Endothelial cell of umbilical vein (primary cell): Measurements from ENCODE around the gene PLXNA4. TPM values are rescaled to one million over a fixed set of nuclear protein-coding genes. Genes with fewer than 3 reads are reported as not detected.

Experiments used
- BruUV-seq: library from RNA; stranded (reverse); fragments of 400-500 nt; replicated peaks from 2 replicates; lab custom pipeline; 2021; lab: Mats Ljungman, UMichigan
- CTCF ChIA-PET: fragments of 300-600, 350-600 bp; sonication (Branson Sonifier 250); formaldehyde crosslinking; loops from one replicate; lab custom pipeline; 2021; ENCODE audit warnings: antibody characterized with exemption, inconsistent platforms; lab: Charles Lee
- POLR2A ChIA-PET: fragments of 300-600, 350-600 bp; sonication (Branson Sonifier 250); formaldehyde crosslinking; loops from one replicate; lab custom pipeline; 2021; ENCODE audit warnings: antibody characterized with exemption, inconsistent platforms; lab: Charles Lee
- DNase-seq: peaks from one replicate; pipeline ENCODE4 v3.0.0-alpha.2; 2011; ENCODE audit warnings: low read depth, low spot score
- FAIRE-seq: peaks from 2 replicates; lab custom pipeline; 2011; peaks lifted over from hg19 to GRCh38; lab: Jason Lieb, UNC
- H2AFZ ChIP-seq: 2 replicates; pipeline ENCODE4 v1.6.0; 2012; ENCODE audit warnings: low read depth, low read length, control low read depth, inconsistent platforms
- H3K27ac ChIP-seq: 2 replicates; pipeline ENCODE4 v1.5.1; 2011; ENCODE audit warnings: low read depth, mild to moderate bottlenecking, control low read depth, low read length, moderate library complexity; ENCODE audit not compliant: insufficient read depth
- H3K27me3 ChIP-seq, 2 experiments: 2 replicates each; pipeline versions ENCODE4 v1.6.0 to v1.6.1; 2011; ENCODE audit warnings: low read length in 2 of 2, mixed read lengths in 1 of 2; ENCODE audit not compliant: control insufficient read depth in 2 of 2, insufficient read depth in 2 of 2
- H3K36me3 ChIP-seq, 2 experiments: 2 replicates in 1 of 2; 3 replicates in 1 of 2; pipeline ENCODE4 v1.5.1; 2011; ENCODE audit warnings: low read length in 2 of 2, mild to moderate bottlenecking in 1 of 2, moderate library complexity in 1 of 2; ENCODE audit not compliant: control insufficient read depth in 2 of 2, insufficient read depth in 2 of 2; ENCODE audit errors: extremely low read depth in 1 of 2
- H3K4me1 ChIP-seq: 3 replicates; pipeline ENCODE4 v1.5.1; 2011; ENCODE audit warnings: mild to moderate bottlenecking, low read length; ENCODE audit not compliant: control insufficient read depth, insufficient read depth; ENCODE audit errors: extremely low read depth
- H3K4me2 ChIP-seq: 2 replicates; pipeline ENCODE4 v1.6.1; 2011; ENCODE audit warnings: low read length, control low read depth, mixed read lengths; ENCODE audit not compliant: insufficient read depth
- H3K4me3 ChIP-seq, 3 experiments: fragments of 200-600 bp in 1 of 3; sonication (generic), shearing (Covaris generic) in 1 of 3; replicated peaks in 1 of 3; 2 replicates each; pipeline ENCODE4 v1.5.1; 2011 to 2016; ENCODE audit warnings: control low read depth in 3 of 3, low read length in 3 of 3, mild to moderate bottlenecking in 2 of 3, inconsistent platforms in 1 of 3, low read depth in 1 of 3, moderate library complexity in 1 of 3; ENCODE audit not compliant: insufficient read depth in 1 of 3
- H3K79me2 ChIP-seq: 2 replicates; pipeline ENCODE4 v1.6.0; 2012; ENCODE audit warnings: low read length, inconsistent platforms; ENCODE audit not compliant: control insufficient read depth, insufficient read depth
- H3K9ac ChIP-seq: replicated peaks from 2 replicates; pipeline ENCODE3; 2011; ENCODE audit warnings: low read length, control low read depth; ENCODE audit not compliant: insufficient read depth; ENCODE audit errors: extremely low read depth
- H3K9me1 ChIP-seq: replicated peaks from 3 replicates; pipeline ENCODE4 v1.6.0; 2011; ENCODE audit warnings: mild to moderate bottlenecking, low read length; ENCODE audit not compliant: control insufficient read depth, insufficient read depth; ENCODE audit errors: extremely low read depth
- H3K9me3 ChIP-seq: replicated peaks from 2 replicates; pipeline ENCODE4 v1.5.1; 2012; ENCODE audit warnings: low read length, inconsistent platforms; ENCODE audit not compliant: control insufficient read depth, insufficient read depth
- H4K20me1 ChIP-seq: replicated peaks from 2 replicates; pipeline ENCODE3; 2011; ENCODE audit warnings: mild to moderate bottlenecking, low read length; ENCODE audit not compliant: control insufficient read depth, insufficient read depth; ENCODE audit errors: extremely low read depth
- EZH2 ChIP-seq: IDR thresholded peaks from 2 replicates; pipeline ENCODE4 v1.6.1; 2012; ENCODE audit warnings: borderline replicate concordance, low read depth, mild to moderate bottlenecking, moderate library complexity, low read length, inconsistent platforms; ENCODE audit not compliant: severe bottlenecking
- FOS ChIP-seq: IDR thresholded peaks from 2 replicates; pipeline ENCODE4 v1.6.1; 2011; ENCODE audit warnings: mild to moderate bottlenecking, low read length, moderate library complexity, borderline replicate concordance; ENCODE audit not compliant: insufficient read depth
- GATA2 ChIP-seq: IDR thresholded peaks from 2 replicates; pipeline ENCODE4 v1.7.0; 2011; ENCODE audit warnings: low read depth, mild to moderate bottlenecking, moderate library complexity, mixed read lengths, low read length; ENCODE audit not compliant: insufficient read length, insufficient read depth
- JUN ChIP-seq: IDR thresholded peaks from 2 replicates; pipeline ENCODE4 v1.6.1; 2011; ENCODE audit warnings: borderline replicate concordance, low read depth; ENCODE audit not compliant: insufficient read length, insufficient read depth
- MYC ChIP-seq: IDR thresholded peaks from one replicate; pipeline ENCODE4 v1.6.1; 2011; ENCODE audit warnings: mild to moderate bottlenecking, low read depth, low read length
- POLR2A ChIP-seq: IDR thresholded peaks from 2 replicates; pipeline ENCODE4 v1.6.1; 2012; ENCODE audit warnings: low read depth, mild to moderate bottlenecking, control low read depth, low read length
- POLR2AphosphoS5 ChIP-seq: IDR thresholded peaks from 2 replicates; pipeline ENCODE4 v1.6.1; 2012; ENCODE audit warnings: low read depth, mild to moderate bottlenecking, control low read depth, low read length, moderate library complexity; ENCODE audit not compliant: insufficient read depth
- dilution Hi-C: fragments of 300-500 bp; cut with MboI; formaldehyde crosslinking; loops from one replicate; pipeline ENCODE4 v1.15.0; 2019; ENCODE audit warnings: low sequenced_read_pairs; ENCODE audit not compliant: extremely low pct_ligation_motif_present
- intact Hi-C: fragments of 100-400 bp; cut with micrococcal nuclease; formaldehyde crosslinking; loops from one replicate; pipeline ENCODE4 v1.10.0; 2022
- polyA plus RNA-seq, 4 experiments: library from polyadenylated mRNA; depleted of rRNA in 3 of 4; stranded (reverse) in 3 of 4; unstranded in 1 of 4; fragments of >200 nt; gene quantifications; 2 replicates each; pipeline versions ENCODE4 v1.2.1 to v1.2.3, GENCODE V29; 2011 to 2012; ENCODE audit warnings: missing spikeins in 1 of 4
- total RNA-seq: library from RNA; stranded (reverse); gene quantifications from 2 replicates; pipeline ENCODE4 v1.2.3, GENCODE V29; 2021
- TF ChIP-seq, protein P1 (sequence below), 2 donors: IDR thresholded peaks; 1 replicate in 1 of 2; 2 replicates in 1 of 2; pipeline ENCODE4 v1.5.1; 2011; ENCODE audit warnings: low read length in 2 of 2, mild to moderate bottlenecking in 2 of 2, moderate library complexity in 2 of 2, control low read depth in 1 of 2, inconsistent platforms in 1 of 2, low read depth in 1 of 2; ENCODE audit not compliant: insufficient read depth in 1 of 2; ENCODE audit errors: extremely low read depth in 1 of 2
- TF ChIP-seq, protein P2 (sequence below): IDR thresholded peaks from 2 replicates; pipeline ENCODE4 v1.6.1; 2011; ENCODE audit not compliant: insufficient read depth, insufficient read length

Gene PLXNA4
- total and polyA plus RNA-seq, 2 donors (not counting 3 experiments of a cell fraction or from before 2014, with no cell fraction given) = 12.1 to 20.4 TPM

DNA sequence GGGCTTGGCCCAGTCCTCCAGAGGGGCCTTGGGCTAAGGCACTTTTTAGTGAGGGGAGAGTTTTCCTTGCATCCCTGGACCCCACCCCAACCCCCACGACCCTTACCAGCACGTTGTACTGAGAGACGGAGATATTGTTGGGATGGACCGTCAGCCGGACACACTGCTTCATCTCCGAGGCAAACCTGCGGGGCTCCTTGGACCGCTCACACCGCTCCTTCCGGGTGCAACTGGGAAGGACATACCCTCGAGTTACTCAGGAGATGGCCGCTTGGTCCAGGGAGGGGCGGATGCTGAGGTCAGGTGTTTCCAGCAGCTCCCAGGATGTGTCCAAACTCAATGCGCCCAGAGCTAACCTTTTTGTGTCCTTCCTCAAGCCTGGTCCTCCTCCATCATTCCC is 348.0 kb downstream of the PLXNA4 start:
- dilution Hi-C loops (no loop called here), intact Hi-C loops (no loop called here)
- CTCF ChIA-PET = no interaction called here
- Histone ChIP-seq H2AFZ (no peak overlapping the region), H3K4me2 (no peak overlapping the region), H3K9ac (no peak overlapping the region), H3K27ac (no peak overlapping the region), H3K27me3 (no peaks in the 10 kb centered on the region), H3K9me1 (no peaks in the 10 kb centered on the region), H3K36me3 (peaks cover 0 to 11% of the 10 kb centered on the region in 2 experiments), H3K4me3 (no peak overlapping the region), H3K79me2 (no peaks in the 10 kb centered on the region), H3K4me1 (no peaks in the 10 kb centered on the region), H4K20me1 (no peaks in the 10 kb centered on the region), H3K9me3 (no peaks in the 10 kb centered on the region)
- BruUV-seq = no TSS peak
- no peak for FAIRE-seq
- TF ChIP-seq FOS = no peak
- no peak for TF ChIP-seq JUN
- TF ChIP-seq, protein P1, sequence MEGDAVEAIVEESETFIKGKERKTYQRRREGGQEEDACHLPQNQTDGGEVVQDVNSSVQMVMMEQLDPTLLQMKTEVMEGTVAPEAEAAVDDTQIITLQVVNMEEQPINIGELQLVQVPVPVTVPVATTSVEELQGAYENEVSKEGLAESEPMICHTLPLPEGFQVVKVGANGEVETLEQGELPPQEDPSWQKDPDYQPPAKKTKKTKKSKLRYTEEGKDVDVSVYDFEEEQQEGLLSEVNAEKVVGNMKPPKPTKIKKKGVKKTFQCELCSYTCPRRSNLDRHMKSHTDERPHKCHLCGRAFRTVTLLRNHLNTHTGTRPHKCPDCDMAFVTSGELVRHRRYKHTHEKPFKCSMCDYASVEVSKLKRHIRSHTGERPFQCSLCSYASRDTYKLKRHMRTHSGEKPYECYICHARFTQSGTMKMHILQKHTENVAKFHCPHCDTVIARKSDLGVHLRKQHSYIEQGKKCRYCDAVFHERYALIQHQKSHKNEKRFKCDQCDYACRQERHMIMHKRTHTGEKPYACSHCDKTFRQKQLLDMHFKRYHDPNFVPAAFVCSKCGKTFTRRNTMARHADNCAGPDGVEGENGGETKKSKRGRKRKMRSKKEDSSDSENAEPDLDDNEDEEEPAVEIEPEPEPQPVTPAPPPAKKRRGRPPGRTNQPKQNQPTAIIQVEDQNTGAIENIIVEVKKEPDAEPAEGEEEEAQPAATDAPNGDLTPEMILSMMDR (IDR thresholded peaks at IDR 0.05; ENCODE audit: extremely low read depth in 1 of 2, insufficient read depth in 1 of 2, low read depth in 1 of 2, low read length in 2 of 2) = no peak
- TF ChIP-seq, protein P2, sequence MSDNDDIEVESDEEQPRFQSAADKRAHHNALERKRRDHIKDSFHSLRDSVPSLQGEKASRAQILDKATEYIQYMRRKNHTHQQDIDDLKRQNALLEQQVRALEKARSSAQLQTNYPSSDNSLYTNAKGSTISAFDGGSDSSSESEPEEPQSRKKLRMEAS = no peak
- POLR2A ChIA-PET = no interaction called here
- DNase-seq = no peak

DNA sequence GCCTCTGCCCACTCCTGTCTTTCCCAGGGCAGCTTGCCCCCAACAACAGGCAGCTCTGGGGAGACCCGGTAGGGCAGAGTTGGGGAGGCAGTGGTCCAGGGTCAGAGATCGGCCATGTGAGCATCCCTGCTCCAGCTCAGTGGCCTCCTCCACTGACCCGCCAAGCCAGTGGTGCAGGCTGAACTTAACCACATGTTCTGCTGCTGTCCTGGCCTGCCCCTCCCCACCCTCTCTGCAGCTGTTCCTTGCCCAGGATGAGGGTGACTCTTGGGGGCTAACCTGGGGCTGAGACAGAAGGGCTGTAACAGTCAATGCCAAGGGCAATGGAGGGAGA is 349.3 kb downstream of the PLXNA4 start:
- FAIRE-seq (no peak), DNase-seq (no peak)
- BruUV-seq = no TSS peak
- Histone ChIP-seq H3K4me3 (no peak overlapping the region), H3K79me2 (no peaks in the 10 kb centered on the region), H4K20me1 (no peaks in the 10 kb centered on the region), H3K36me3 (peaks cover 0 to 15% of the 10 kb centered on the region in 2 experiments), H3K9me3 (no peaks in the 10 kb centered on the region), H3K9me1 (no peaks in the 10 kb centered on the region), H3K27ac (no peak overlapping the region), H2AFZ (no peak overlapping the region), H3K27me3 (no peaks in the 10 kb centered on the region), H3K4me2 (no peak overlapping the region), H3K9ac (no peak overlapping the region), H3K4me1 (no peaks in the 10 kb centered on the region)
- intact Hi-C loops (no loop called here), dilution Hi-C loops (no loop called here)
- CTCF ChIA-PET = interaction anchor here (0.6 kb wide), 1 partner anchor 473 kb away, joined by 3 read pairs; no protein-coding TSS in a partner anchor
- POLR2A ChIA-PET = no interaction called here
- TF ChIP-seq, protein P2 = no peak
- TF ChIP-seq EZH2 = no peak
- TF ChIP-seq FOS = no peak
- no peak for TF ChIP-seq POLR2A
- TF ChIP-seq JUN = no peak
- no peak for TF ChIP-seq MYC
- no peak for TF ChIP-seq POLR2AphosphoS5
- TF ChIP-seq, protein P1 (IDR thresholded peaks at IDR 0.05; ENCODE audit: extremely low read depth in 1 of 2, insufficient read depth in 1 of 2, low read depth in 1 of 2, low read length in 2 of 2) = no peak
- TF ChIP-seq GATA2 = no peak
